ENCODE measurements around the gene ADORA1. TPM values are rescaled to one million over a fixed set of nuclear protein-coding genes. Genes with fewer than 3 reads are reported as not detected.

The ADORA1 gene
- total and polyA plus RNA-seq, 2 of the 13 experiments (the other 11 are each of a cell fraction or from before 2014, with no cell fraction given) = 0.11 TPM; not detected in 1

DNA sequence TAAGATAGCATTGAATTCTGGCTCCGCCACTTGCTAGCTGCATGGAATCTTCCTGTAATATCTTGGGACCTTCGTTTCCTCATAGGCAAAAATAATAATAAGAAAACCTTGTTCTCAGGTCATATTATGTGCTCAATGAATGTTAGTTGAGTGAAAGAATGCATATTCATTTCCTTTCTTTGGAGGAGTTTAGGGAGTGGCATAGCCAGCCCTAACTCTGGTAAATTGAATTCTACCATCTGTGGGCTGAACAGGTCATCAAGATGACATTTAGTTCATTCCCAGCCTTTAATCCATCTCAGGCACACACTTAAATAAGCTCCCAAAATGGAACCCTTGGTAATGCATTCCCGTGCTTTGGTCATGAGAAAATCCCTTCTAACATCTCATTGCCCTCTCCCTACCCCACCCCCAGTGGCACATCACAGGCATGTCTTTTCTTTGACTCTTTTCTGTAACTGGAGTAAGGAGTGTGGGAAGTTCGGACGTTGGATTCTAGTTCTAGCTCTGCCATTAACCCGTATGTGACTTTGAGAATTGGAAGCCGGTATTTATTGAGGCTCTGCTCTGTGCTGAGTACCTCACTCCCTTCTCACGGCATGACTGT, 28.5 kb upstream of the ADORA1 start:
- FAIRE-seq = no peak
- in situ Hi-C loops (cut with HindIII; ENCODE audit: extremely low pct_ligation_motif_present, low pct_unique_long_range_greater_than_20kb) (no loop called here), intact Hi-C loops (cut with micrococcal nuclease; ENCODE audit: unreplicated experiment) (no loop called here)
- no peak for DNase-seq (ENCODE audit: low spot score)
- Histone ChIP-seq H3K9ac (ENCODE audit: insufficient read depth, low read depth, low read length) (no peak overlapping the region), H4K20me1 (ENCODE audit: insufficient read depth, low read length) (no peaks in the 10 kb centered on the region), H3K79me2 (ENCODE audit: insufficient read depth, low read length) (no peaks in the 10 kb centered on the region), H3K4me2 (ENCODE audit: low read depth, low read length) (no peak overlapping the region), H3K27ac (ENCODE audit: extremely low read length, insufficient read depth, low read length) (no peak overlapping the region), H2AFZ (ENCODE audit: low read length) (no peak overlapping the region), H3K9me3 (ENCODE audit: low read length) (peaks cover 13% of the 10 kb centered on the region; the same call in 1 of the 2 replicates), H3K4me1 (ENCODE audit: insufficient read depth, low read length) (peaks cover 8% of the 10 kb centered on the region), H3K27me3 (ENCODE audit: control insufficient read depth in 1 of 2, insufficient read depth in 2 of 2, low read length in 2 of 2) (peaks cover under 1 to 2% of the 10 kb centered on the region in 2 experiments; a peak in 2 of 5 replicates), H3K36me3 (replicated peaks in 1 of 2; ENCODE audit: control insufficient read depth in 1 of 2, insufficient read depth in 2 of 2, low read length in 2 of 2) (no peaks in the 10 kb centered on the region), H3K4me3 (replicated peaks in 1 of 3; ENCODE audit: insufficient read depth in 1 of 3, low read depth in 2 of 3, low read length in 3 of 3) (no peak overlapping the region)
- 20% methylated on average over 8 of the region's 8 CpGs for WGBS (ENCODE audit: low lambda C conversion rate)
- no peak for ATAC-seq
- BruUV-seq (replicated peaks) = no TSS peak
- ChIA-PET POLR2A (no interaction called here), CTCF (ENCODE audit: low intra/inter-chr PET ratio, low total read pairs) (no interaction called here)
- TF ChIP-seq HCFC1 (IDR thresholded peaks at IDR 0.05; ENCODE audit: low read depth, low read length) (no peak), TBP (CRISPR knock-in tag; IDR thresholded peaks at IDR 0.05) (no peak), ZNF558 (CRISPR knock-in tag; IDR thresholded peaks at IDR 0.05; ENCODE audit: borderline replicate concordance) (no peak), PHB2 (IDR thresholded peaks at IDR 0.05; ENCODE audit: partially characterized antibody) (no peak), SSRP1 (CRISPR knock-in tag; IDR thresholded peaks at IDR 0.05) (no peak), NR2C2 (CRISPR knock-in tag; IDR thresholded peaks at IDR 0.05; ENCODE audit: borderline replicate concordance) (no peak), DNMT1 (CRISPR knock-in tag; IDR thresholded peaks at IDR 0.05) (no peak)
- TF ChIP-seq, protein P1, sequence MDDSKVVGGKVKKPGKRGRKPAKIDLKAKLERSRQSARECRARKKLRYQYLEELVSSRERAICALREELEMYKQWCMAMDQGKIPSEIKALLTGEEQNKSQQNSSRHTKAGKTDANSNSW (CRISPR knock-in tag; IDR thresholded peaks at IDR 0.05; ENCODE audit: borderline replicate concordance) = no peak

Measured in HepG2 (cell line).